ENCODE data around the gene GPR183.

DNA sequence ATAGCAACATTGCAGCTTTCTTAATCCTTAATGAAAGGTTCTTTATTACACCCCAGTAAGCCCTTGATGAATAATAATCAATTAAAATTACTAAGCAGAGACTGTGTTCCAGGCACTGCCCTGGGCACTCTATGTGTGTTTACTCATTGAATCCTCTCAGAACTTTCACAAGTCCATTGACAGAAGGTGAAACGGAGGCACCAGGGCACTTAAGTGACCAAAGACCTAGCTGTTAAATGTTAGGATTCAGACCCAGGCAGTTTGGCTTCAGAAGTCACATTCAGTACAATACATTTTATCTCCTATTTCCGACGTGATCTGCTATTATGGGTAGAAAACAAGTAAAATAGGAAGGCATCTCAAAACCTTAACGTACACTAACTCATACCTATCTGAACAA, 2.7 kb downstream of the GPR183 start:
- no peak for TF ChIP-seq RAD21 (IDR thresholded peaks at IDR 0.05; ENCODE audit: low read depth)
- no peak for TF ChIP-seq NFIC (IDR thresholded peaks at IDR 0.05)
- TF ChIP-seq CREB1 (IDR thresholded peaks at IDR 0.05; ENCODE audit: low read depth), result no peak
- TF ChIP-seq ZBTB7A (IDR thresholded peaks at IDR 0.05; ENCODE audit: low read depth), result no peak
- no peak for TF ChIP-seq REST (IDR thresholded peaks at IDR 0.05; ENCODE audit: low read depth)
- TF ChIP-seq YY1 (IDR thresholded peaks at IDR 0.05; ENCODE audit: low read depth), result no peak
- TF ChIP-seq MAX (IDR thresholded peaks at IDR 0.05), result no peak
- TF ChIP-seq TAF1 (IDR thresholded peaks at IDR 0.05; ENCODE audit: low read depth), result no peak
- no peak for TF ChIP-seq EP300 (IDR thresholded peaks at IDR 0.05; ENCODE audit: borderline replicate concordance)
- TF ChIP-seq CEBPB (IDR thresholded peaks at IDR 0.05), result no peak
- TF ChIP-seq, protein P1, sequence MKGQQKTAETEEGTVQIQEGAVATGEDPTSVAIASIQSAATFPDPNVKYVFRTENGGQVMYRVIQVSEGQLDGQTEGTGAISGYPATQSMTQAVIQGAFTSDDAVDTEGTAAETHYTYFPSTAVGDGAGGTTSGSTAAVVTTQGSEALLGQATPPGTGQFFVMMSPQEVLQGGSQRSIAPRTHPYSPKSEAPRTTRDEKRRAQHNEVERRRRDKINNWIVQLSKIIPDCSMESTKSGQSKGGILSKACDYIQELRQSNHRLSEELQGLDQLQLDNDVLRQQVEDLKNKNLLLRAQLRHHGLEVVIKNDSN (IDR thresholded peaks at IDR 0.05), result no peak

Data from Ishikawa (cell line).